Esophagus muscularis mucosa (tissue), 4 donors: ENCODE results near the gene UFC1. TPM values are rescaled to one million over a fixed set of nuclear protein-coding genes. Genes with fewer than 3 reads are reported as not detected.

Experiments
- DNase-seq: peaks from one replicate; pipeline ENCODE4 v3.0.0-alpha.2; 2017; ENCODE audit errors: extremely low spot score
- H3K27ac ChIP-seq, 4 donors: fragments of 200-600 bp; sonication (generic); replicated peaks in 1 of 4; 1 replicate in 3 of 4; 2 replicates in 1 of 4; pipeline ENCODE4 v1.5.1; 2016 to 2019; ENCODE audit warnings: mild to moderate bottlenecking in 1 of 4
- H3K27me3 ChIP-seq, 4 donors: fragments of 200-600 bp; sonication (generic); one replicate each; pipeline versions ENCODE4 v1.5.1 to v1.6.0; 2016 to 2019
- H3K36me3 ChIP-seq, 4 donors: fragments of 200-600 bp; sonication (generic); one replicate each; pipeline ENCODE4 v1.5.1; 2016 to 2019
- H3K4me1 ChIP-seq, 4 donors: fragments of 200-600 bp; sonication (generic); one replicate each; pipeline ENCODE4 v1.5.1; 2016 to 2019
- H3K4me3 ChIP-seq, 4 donors: fragments of 200-600 bp; sonication (generic); 1 replicate in 2 of 4; 2 replicates in 2 of 4; pipeline ENCODE4 v1.5.1; 2016 to 2019; ENCODE audit warnings: mild to moderate bottlenecking in 4 of 4, moderate library complexity in 1 of 4
- H3K9me3 ChIP-seq, 4 donors: fragments of 200-600 bp; sonication (generic); 1 replicate in 3 of 4; 2 replicates in 1 of 4; pipeline ENCODE4 v1.5.1; 2016 to 2019
- EP300 ChIP-seq: sonication (generic); formaldehyde crosslinking; IDR thresholded peaks from one replicate; pipeline ENCODE4 v1.6.1; 2017; ENCODE audit warnings: antibody characterized with exemption
- POLR2A ChIP-seq: fragments of 450-650 bp; IDR thresholded peaks from one replicate; pipeline ENCODE4 v1.6.1; 2017; ENCODE audit warnings: antibody characterized with exemption, moderate library complexity, mild to moderate bottlenecking, low read depth
- POLR2AphosphoS5 ChIP-seq, 2 donors: sonication (generic); formaldehyde crosslinking; IDR thresholded peaks; one replicate each; pipeline ENCODE4 v1.6.1; 2017; ENCODE audit warnings: antibody characterized with exemption in 2 of 2
- WGBS: methylation state at CpG from one replicate; pipeline ENCODE4 v1.1.5; 2018; 5-methylcytosine and 5-hydroxymethylcytosine counted together
- intact Hi-C: fragments of 100-400 bp; cut with DNase I; formaldehyde crosslinking; loops from one replicate; pipeline ENCODE4 v1.15.1; 2023
- total RNA-seq, 4 donors: library from RNA; depleted of rRNA; stranded (reverse); fragments of >200 nt; gene quantifications; one replicate each; pipeline versions ENCODE4 v1.1.0 to v1.2.1, GENCODE V29; 2016
- TF ChIP-seq, protein P1 (sequence below), 3 experiments: fragments of 200-600 bp in 2 of 3; fragments of 450-650 bp in 1 of 3; sonication (generic) in 2 of 3; IDR thresholded peaks; one replicate each; pipeline ENCODE4 v1.5.1; 2017 to 2019; ENCODE audit warnings: antibody characterized with exemption in 3 of 3, mild to moderate bottlenecking in 2 of 3, moderate library complexity in 1 of 3

Gene UFC1
- total RNA-seq, 4 donors from 2014 or later, result 62.8 to 86.1 (median 71.6) TPM

DNA sequence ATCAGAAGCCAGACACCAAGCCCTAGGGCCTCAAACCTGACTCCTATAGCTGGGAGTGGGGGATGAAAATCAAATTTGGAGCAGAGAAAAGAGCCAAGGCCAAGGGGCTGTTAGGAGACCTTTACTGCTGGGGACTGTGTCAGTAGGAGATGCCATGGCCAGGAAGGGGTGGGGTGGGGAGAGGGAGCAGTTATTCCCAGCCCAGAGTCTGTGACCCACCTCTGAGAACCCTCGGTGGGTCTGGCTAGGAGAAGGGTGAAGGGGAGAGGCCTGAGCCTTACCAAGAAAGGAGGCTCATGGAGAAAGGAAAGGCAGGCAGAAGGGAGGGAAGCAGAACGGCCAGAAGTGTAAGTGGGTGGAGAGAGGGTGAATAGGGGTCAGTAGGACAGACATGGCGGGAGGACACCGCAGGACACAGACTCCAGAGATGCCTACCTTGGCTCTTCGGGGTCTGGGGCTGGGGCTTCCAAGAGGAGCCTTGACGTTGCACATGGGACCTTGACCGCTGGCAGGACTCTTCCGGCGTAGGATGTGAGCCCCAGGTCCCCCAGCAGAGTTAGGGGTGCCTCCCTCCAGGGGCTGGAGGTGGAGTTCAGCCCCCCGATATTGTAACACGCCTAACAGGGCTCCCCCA is 43.9 kb downstream of the UFC1 start:
- Histone ChIP-seq H3K36me3 (peaks cover 0 to 42% (median 11%) of the 10 kb centered on the region in 4 donors), H3K27ac (peak overlapping the region; percentile 92 to 95 (median 94)), H3K4me1 (peaks cover 35 to 90% (median 80%) of the 10 kb centered on the region in 4 donors), H3K27me3 (no peaks in the 10 kb centered on the region), H3K4me3 (peak overlapping the region; percentile 44 to 57 (median 46)), H3K9me3 (no peaks in the 10 kb centered on the region)
- DNase-seq, result no peak
- intact Hi-C loops, result loop anchor here (10.0 kb wide), 1 partner anchor 187 kb away; no protein-coding TSS in a partner anchor
- TF ChIP-seq, protein P1, sequence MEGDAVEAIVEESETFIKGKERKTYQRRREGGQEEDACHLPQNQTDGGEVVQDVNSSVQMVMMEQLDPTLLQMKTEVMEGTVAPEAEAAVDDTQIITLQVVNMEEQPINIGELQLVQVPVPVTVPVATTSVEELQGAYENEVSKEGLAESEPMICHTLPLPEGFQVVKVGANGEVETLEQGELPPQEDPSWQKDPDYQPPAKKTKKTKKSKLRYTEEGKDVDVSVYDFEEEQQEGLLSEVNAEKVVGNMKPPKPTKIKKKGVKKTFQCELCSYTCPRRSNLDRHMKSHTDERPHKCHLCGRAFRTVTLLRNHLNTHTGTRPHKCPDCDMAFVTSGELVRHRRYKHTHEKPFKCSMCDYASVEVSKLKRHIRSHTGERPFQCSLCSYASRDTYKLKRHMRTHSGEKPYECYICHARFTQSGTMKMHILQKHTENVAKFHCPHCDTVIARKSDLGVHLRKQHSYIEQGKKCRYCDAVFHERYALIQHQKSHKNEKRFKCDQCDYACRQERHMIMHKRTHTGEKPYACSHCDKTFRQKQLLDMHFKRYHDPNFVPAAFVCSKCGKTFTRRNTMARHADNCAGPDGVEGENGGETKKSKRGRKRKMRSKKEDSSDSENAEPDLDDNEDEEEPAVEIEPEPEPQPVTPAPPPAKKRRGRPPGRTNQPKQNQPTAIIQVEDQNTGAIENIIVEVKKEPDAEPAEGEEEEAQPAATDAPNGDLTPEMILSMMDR (IDR thresholded peaks at IDR 0.05), result no peak
- TF ChIP-seq EP300, result no peak
- TF ChIP-seq POLR2A, result no peak
- TF ChIP-seq POLR2AphosphoS5 (IDR thresholded peaks at IDR 0.05), result no peak
- WGBS, result 68% methylated on average over 8 of the region's 11 CpGs

DNA sequence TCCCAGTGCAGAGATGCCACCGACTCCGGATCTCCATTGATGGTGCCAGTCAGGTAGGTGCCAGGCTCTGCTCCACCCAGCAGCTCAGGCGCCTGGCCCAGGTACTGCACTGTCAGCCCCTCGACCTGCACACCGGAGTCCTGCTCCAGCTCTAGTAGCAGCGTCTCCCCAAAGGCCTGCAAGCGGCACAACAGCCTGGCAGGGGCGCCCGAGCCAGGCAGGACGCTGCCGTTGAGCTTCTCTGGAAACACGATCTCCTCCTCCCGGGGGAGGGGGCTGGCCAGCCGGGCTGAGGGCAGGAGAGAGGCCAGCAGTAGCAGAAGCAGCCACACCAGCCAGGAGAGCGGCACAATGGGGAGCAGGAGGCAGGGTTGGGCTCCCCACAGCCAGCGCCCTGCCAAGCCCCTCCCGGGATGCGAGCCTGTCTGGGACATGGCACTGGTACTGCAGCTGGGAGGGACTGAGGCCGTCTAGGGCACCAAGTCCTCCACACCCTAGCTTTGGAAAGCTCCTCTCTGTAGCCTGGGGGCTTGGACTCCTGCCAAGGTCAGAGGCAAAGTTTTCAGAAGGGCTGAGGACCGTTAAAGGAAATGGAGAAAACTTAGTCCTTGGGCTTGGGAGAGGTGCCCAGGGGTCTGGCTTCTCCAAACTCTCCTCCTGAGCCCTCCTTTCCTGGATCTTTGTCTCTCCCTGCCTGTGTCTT is 44.6 kb downstream of the UFC1 start:
- Histone ChIP-seq H3K36me3 (peaks cover 0 to 37% (median 8%) of the 10 kb centered on the region in 4 donors), H3K27me3 (no peaks in the 10 kb centered on the region), H3K9me3 (no peaks in the 10 kb centered on the region), H3K4me1 (peaks cover 33 to 90% (median 83%) of the 10 kb centered on the region in 4 donors), H3K27ac (peak overlapping the region; percentile 92 to 95 (median 94)), H3K4me3 (peak overlapping the region; percentile 44 to 57 (median 46))
- 18% methylated on average over 16 of the region's 20 CpGs for WGBS
- no peak for DNase-seq
- TF ChIP-seq POLR2AphosphoS5 (IDR thresholded peaks at IDR 0.05), result peak in 1 of 2 donors; percentile 5
- no peak for TF ChIP-seq EP300
- intact Hi-C loops, result loop anchor here (10.0 kb wide), 1 partner anchor 186 kb away; no protein-coding TSS in a partner anchor

DNA sequence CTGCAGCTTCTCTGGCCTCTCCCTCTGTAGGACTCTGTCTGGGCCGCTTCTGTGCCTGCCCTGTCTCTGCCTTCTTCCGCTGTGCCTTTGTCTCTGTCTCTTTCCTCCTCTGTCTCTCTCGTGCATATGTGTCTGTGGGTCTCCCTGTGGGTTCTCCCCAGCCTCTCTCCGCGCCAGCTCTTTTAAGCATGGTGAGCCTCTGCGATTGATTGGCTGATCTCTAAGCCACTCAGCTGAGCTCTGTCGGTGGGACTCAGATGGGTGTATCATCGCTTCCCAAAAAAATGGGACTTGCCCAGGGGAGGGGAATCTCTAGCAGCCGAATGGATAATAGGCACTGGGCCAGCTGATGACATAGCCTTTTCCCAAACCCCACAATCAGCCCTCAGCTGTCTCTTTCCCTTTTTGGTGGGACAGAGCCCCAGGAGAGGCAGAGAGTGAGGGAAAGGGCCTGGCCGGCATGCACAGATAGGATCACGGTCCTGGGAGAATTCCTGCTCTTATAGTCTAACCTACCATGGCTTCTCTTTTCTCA is 45.2 kb downstream of the UFC1 start, which contains the start of gene ADAMTS4:
ADAMTS4 (minus strand) TSS at position 158 of the 535 bp plus-strand sequence. CDS start 427 bp downstream, outside the sequence.
- WGBS, result 44% methylated on average over 11 of the region's 11 CpGs
- Histone ChIP-seq H3K36me3 (peaks cover 0 to 37% (median 12%) of the 10 kb centered on the region in 4 donors), H3K4me3 (peak within 1 kb of the TSS; percentile 44 to 57 (median 46)), H3K9me3 (no peaks in the 10 kb centered on the region), H3K27ac (peak within 1 kb of the TSS; percentile 92 to 95 (median 94)), H3K27me3 (no peaks in the 10 kb centered on the region), H3K4me1 (peaks cover 40 to 90% (median 84%) of the 10 kb centered on the region in 4 donors)
- TF ChIP-seq POLR2A (peak; percentile 84), EP300 (no peak), POLR2AphosphoS5 (IDR thresholded peaks at IDR 0.05) (peak; percentile 76 to 94)
- TF ChIP-seq, protein P1 (IDR thresholded peaks at IDR 0.05), result no peak
- no peak for DNase-seq
- intact Hi-C loops, result loop anchor here (10.0 kb wide), 1 partner anchor 186 kb away; no protein-coding TSS in a partner anchor

DNA sequence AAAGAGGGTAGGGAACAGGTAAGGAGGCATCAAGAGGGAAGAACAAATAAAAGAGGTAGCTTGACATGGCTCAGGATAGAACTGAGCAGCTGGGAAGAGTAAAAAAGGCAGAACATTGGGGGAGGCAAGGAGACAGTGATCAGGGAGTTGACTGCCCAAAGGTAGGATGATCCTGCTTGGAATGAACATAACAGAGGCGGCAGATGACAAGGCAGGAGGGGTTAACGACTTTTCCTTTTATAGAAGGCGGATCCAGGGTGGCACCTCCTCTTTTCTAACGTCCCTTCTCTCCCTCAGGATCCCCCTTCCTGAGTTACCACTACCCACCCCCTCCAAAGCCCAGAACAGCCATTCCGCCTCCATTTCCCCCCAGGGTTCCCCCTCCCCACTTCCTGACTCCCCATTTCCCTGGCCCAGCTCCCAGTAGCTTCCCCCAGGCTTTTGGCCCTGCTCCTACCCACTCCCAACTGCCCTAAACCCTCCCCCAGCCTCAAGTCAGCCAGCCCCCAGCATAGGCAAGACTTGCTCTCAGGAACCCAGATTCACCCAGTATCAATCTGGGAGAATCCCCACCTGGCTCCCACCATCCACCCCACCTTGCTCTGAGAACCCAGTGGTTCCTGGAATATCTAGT is 45.8 kb downstream of the UFC1 start:
- Histone ChIP-seq H3K27me3 (no peaks in the 10 kb centered on the region), H3K36me3 (peaks cover 0 to 37% (median 14%) of the 10 kb centered on the region in 4 donors), H3K9me3 (no peaks in the 10 kb centered on the region), H3K4me3 (peak overlapping the region in 2 of 4 donors; percentile 5 to 57), H3K4me1 (peaks cover 46 to 90% (median 88%) of the 10 kb centered on the region in 4 donors), H3K27ac (peak overlapping the region; percentile 92 to 95 (median 94))
- no peak for DNase-seq
- TF ChIP-seq, protein P1 (IDR thresholded peaks at IDR 0.05), result no peak
- TF ChIP-seq POLR2AphosphoS5 (IDR thresholded peaks at IDR 0.05), result no peak
- no peak for TF ChIP-seq POLR2A
- no peak for TF ChIP-seq EP300
- intact Hi-C loops, result loop anchor here (10.0 kb wide), 1 partner anchor 185 kb away; no protein-coding TSS in a partner anchor
- WGBS, result 54% methylated on average over 5 of the region's 5 CpGs
